ENCODE measurements around the gene HIP1. TPM values are rescaled to one million over a fixed set of nuclear protein-coding genes. Genes with fewer than 3 reads are reported as not detected.

HIP1 gene
- total and polyA plus RNA-seq, 2 of the 13 experiments (the other 11 are each of a cell fraction or from before 2014, with no cell fraction given) = 4.5 to 6.2 TPM

- TF ChIP-seq ZFX (CRISPR knock-in tag; IDR thresholded peaks at IDR 0.05; ENCODE audit: low read depth) (peak; percentile 50), ZBTB44 (CRISPR knock-in tag; IDR thresholded peaks at IDR 0.05) (no peak), GABPB1 (CRISPR knock-in tag; IDR thresholded peaks at IDR 0.05) (peak; percentile 16; the same call in 1 of the 2 replicates), ZNF225 (CRISPR knock-in tag; IDR thresholded peaks at IDR 0.05) (0 out of 2 replicates have a peak, but pooled peaks have one; percentile 24), HDAC1 (CRISPR knock-in tag; IDR thresholded peaks at IDR 0.05) (peak; percentile 52; the same call in 1 of the 2 replicates), CREM (IDR thresholded peaks at IDR 0.05) (no peak), CREM (CRISPR knock-in tag; IDR thresholded peaks at IDR 0.05) (no peak), MYC (CRISPR knock-in tag; IDR thresholded peaks at IDR 0.05; ENCODE audit: borderline replicate concordance) (peak; percentile 46; the same call in 1 of the 2 replicates), ZMYM4 (CRISPR knock-in tag; IDR thresholded peaks at IDR 0.05) (0 out of 2 replicates have a peak, but pooled peaks have one; percentile 23)
- TF ChIP-seq, protein P1, sequence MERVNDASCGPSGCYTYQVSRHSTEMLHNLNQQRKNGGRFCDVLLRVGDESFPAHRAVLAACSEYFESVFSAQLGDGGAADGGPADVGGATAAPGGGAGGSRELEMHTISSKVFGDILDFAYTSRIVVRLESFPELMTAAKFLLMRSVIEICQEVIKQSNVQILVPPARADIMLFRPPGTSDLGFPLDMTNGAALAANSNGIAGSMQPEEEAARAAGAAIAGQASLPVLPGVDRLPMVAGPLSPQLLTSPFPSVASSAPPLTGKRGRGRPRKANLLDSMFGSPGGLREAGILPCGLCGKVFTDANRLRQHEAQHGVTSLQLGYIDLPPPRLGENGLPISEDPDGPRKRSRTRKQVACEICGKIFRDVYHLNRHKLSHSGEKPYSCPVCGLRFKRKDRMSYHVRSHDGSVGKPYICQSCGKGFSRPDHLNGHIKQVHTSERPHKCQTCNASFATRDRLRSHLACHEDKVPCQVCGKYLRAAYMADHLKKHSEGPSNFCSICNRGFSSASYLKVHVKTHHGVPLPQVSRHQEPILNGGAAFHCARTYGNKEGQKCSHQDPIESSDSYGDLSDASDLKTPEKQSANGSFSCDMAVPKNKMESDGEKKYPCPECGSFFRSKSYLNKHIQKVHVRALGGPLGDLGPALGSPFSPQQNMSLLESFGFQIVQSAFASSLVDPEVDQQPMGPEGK (CRISPR knock-in tag; IDR thresholded peaks at IDR 0.05) = peak; percentile 61; the same call in 1 of the 2 replicates
- TF ChIP-seq, protein P2, sequence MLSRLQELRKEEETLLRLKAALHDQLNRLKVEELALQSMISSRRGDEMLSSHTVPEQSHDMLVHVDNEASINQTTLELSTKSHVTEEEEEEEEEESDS (CRISPR knock-in tag; IDR thresholded peaks at IDR 0.05; ENCODE audit: borderline replicate concordance) = peak; percentile 24; the same call in 1 of the 2 replicates
- TF ChIP-seq, protein P3, sequence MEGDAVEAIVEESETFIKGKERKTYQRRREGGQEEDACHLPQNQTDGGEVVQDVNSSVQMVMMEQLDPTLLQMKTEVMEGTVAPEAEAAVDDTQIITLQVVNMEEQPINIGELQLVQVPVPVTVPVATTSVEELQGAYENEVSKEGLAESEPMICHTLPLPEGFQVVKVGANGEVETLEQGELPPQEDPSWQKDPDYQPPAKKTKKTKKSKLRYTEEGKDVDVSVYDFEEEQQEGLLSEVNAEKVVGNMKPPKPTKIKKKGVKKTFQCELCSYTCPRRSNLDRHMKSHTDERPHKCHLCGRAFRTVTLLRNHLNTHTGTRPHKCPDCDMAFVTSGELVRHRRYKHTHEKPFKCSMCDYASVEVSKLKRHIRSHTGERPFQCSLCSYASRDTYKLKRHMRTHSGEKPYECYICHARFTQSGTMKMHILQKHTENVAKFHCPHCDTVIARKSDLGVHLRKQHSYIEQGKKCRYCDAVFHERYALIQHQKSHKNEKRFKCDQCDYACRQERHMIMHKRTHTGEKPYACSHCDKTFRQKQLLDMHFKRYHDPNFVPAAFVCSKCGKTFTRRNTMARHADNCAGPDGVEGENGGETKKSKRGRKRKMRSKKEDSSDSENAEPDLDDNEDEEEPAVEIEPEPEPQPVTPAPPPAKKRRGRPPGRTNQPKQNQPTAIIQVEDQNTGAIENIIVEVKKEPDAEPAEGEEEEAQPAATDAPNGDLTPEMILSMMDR (CRISPR knock-in tag; IDR thresholded peaks at IDR 0.05) = 0 out of 2 replicates have a peak, but pooled peaks have one; percentile 22
- TF ChIP-seq, protein P4, sequence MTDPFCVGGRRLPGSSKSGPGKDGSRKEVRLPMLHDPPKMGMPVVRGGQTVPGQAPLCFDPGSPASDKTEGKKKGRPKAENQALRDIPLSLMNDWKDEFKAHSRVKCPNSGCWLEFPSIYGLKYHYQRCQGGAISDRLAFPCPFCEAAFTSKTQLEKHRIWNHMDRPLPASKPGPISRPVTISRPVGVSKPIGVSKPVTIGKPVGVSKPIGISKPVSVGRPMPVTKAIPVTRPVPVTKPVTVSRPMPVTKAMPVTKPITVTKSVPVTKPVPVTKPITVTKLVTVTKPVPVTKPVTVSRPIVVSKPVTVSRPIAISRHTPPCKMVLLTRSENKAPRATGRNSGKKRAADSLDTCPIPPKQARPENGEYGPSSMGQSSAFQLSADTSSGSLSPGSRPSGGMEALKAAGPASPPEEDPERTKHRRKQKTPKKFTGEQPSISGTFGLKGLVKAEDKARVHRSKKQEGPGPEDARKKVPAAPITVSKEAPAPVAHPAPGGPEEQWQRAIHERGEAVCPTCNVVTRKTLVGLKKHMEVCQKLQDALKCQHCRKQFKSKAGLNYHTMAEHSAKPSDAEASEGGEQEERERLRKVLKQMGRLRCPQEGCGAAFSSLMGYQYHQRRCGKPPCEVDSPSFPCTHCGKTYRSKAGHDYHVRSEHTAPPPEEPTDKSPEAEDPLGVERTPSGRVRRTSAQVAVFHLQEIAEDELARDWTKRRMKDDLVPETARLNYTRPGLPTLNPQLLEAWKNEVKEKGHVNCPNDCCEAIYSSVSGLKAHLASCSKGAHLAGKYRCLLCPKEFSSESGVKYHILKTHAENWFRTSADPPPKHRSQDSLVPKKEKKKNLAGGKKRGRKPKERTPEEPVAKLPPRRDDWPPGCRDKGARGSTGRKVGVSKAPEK (CRISPR knock-in tag; IDR thresholded peaks at IDR 0.05; ENCODE audit: borderline replicate concordance) = 0 out of 2 replicates have a peak, but pooled peaks have one; percentile 31
Observed at GRCh38 chr7:75639071-75639885, 99.5 kb downstream of the HIP1 start (continued).

All from HepG2 (cell line).